ENCODE results near the gene GRM5.
"Not testable (repeated sequence)": the region's sequence is repeated elsewhere in the genome, so short reads cannot be mapped to it uniquely, and the experiment has no call there.

The GRM5 gene

DNA sequence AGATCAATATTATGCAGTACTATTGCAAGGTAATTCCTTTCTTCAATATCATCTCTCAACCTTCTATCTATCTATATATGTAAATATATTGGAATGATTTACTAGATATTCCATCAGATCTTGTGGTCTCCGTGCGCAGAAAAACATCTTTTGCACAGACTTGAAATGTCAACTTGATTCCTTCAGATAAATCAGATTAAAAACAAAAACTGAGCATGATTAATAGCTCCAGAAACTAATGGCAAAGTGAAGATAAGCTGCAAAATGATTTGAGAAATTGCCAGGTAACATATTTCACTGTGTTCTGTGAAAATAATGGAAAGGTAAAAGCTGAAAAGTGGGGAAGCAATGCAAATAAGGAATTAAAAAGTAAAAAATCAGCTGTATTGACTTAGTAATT lies 528.2 kb downstream of the GRM5 start:
- DNase-seq (ENCODE audit: low read depth): no peak

DNA sequence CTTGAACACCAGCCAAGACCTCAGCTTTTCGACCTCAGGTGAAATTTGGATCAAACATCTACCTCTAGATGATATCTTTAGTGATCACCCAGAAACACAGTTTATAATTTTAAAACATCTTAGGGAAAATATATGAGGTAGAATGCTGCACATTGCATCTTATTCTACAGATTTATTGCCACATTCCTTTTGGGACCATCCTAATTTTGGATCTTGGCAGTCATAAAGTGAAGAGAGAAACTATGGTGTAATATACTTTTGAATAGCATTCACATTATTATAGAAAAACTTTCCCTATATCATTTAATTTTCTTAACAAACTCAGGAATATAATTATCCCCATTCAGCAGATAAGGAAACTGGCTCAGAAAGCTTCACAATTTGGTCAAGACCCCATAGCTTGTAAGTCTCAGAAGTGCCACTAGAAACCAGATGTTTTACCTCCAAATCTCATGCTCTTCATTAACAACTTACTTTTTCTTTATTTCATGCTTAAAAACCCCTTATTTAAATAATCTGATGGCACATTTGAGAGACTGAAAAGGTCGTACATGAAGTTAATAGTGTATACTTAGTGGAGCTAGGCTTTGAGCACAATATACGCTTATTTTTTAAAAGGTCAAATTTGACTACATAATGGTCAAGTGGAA lies 529.0 kb downstream of the GRM5 start:
- DNase-seq (ENCODE audit: low read depth): no peak

DNA sequence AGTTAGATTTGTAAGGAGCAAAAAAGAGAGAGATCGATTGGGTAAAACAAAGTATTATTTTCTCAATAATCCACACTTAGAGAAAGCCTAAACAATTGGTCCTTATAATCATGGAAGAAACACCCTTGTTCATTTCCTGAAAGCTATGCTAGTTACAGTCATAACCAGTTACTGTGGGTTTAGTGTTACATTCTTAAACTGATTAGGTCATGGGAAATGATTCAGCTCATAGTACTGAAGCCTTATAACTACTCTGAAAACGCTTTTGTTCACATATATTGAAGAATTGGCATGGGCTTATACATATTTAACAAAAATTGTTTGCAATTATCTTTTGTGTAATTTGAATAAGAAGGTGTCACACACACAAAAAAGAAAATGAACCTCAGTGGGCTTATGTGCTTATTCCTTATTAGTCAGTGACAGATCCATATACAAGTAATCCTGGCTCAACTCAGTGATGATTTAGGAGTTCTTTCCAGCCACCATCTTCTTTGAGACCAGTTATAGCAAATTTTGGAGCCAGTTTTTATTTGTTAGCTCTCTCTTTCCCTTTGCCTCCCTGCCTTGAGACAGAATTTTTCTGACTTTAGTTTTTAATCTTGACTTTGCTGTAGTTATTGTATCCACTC lies 529.8 kb downstream of the GRM5 start:
- DNase-seq (ENCODE audit: low read depth): no peak

DNA sequence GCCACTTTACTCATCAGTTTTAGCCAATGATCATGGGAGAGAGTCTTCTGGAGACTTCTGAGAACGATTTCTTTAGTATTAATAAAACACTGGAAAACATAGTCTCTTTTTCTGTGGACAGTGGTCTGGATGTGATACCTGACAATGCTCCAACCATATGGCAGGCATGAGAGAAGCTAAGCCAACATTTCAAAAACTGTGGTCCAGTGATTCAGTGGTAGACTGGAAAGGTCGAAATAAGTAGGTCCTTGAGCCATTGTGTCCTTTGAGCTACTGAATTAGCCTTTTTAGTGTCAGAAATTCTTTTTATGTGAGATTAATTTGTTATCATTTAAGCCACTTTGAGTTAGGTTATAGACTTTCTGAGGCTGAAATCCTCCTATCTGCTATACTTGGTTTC lies 530.5 kb downstream of the GRM5 start:
- DNase-seq (ENCODE audit: low read depth): no peak

GRCh38 chr11:88534706-88535105 lies 531.1 kb downstream of the GRM5 start:
- not testable (repeated sequence) for DNase-seq (ENCODE audit: low read depth)

GRCh38 chr11:88534185-88534584 lies 531.6 kb downstream of the GRM5 start:
- DNase-seq (ENCODE audit: low read depth): no peak

GRCh38 chr11:88533001-88533400 lies 532.8 kb downstream of the GRM5 start:
- DNase-seq (ENCODE audit: low read depth): no peak

GRCh38 chr11:88531831-88532230 lies 534.0 kb downstream of the GRM5 start:
- DNase-seq (ENCODE audit: low read depth): no peak

DNA sequence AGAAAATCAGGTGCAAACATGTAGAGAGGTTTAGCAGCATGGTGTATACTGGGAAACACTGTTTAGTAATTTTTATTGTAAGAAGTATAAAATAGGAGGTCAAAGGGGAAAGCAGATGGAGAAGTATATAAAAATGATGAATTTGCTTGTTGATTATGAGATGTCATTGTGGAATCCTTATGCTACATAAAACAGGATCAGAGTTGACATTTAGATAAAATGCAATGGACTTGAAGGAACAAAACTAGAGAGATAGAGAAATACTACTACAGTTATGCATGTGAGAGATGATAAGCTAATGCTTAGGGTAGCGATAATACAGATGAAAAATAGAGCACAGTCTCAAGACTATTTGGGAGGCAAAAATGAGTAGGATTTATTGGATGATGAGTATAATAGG lies 536.4 kb downstream of the GRM5 start:
- DNase-seq (ENCODE audit: low read depth): no peak

DNA sequence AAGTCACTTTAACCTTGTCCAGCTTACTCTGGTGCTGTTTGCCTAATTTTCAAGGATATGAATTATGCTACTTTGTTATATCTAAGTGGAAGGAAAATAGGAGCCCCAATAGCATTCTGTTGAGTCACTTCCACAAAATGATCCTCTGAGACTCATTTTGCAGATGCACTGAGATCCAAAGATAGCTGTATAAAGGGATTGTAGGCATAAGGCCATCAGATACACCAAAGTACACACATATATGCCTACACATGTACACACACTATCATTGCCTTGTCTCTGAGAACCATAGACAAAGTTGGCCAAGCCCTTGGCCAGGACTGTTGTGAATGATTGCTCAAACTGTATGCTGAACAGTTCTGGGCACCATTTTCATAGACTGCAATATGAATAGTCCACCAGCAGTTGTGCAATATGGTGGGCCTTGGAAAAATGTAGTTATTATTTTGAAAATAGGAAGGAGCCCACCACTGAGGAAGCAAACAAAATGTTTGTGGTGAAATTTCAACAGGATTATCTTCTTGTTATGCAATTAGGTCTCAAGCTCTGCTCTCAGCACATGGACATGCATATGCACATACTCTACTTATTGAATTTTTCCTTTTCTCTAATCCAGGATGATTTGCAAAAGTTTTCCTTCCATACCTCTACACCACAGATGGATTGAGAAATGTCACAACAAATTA lies 542.3 kb downstream of the GRM5 start:
- no peak for DNase-seq (ENCODE audit: low read depth)

- DNase-seq (ENCODE audit: low read depth): no peak
These were observed 543.0 kb downstream of the GRM5 start for GRCh38 chr11:88522624-88523385.

- no peak for DNase-seq (ENCODE audit: low read depth)
These were observed 544.0 kb downstream of the GRM5 start for GRCh38 chr11:88521799-88522201.

GRCh38 chr11:88521399-88521798 lies 544.4 kb downstream of the GRM5 start:
- no peak for DNase-seq (ENCODE audit: low read depth)

DNA sequence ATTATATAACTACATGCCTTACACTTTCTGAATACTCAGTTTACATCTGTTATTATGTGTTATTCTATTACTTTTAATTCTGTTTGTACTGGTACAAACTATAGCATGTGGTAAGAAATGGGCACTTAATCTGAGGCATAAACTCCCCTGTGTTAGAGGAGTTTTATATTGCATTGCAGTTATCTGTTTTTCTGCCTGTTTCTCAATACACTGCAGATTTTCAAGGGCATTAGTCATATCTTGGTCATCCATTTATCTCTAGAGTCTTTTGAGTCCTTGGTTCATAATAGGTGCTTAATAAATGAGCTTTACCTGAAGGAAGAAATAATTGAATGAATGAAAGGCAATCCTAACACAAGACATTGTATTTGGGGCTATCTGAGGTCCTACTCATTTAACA lies 545.4 kb downstream of the GRM5 start:
- DNase-seq (ENCODE audit: low read depth): no peak

GRCh38 chr11:88515002-88515401 lies 550.8 kb downstream of the GRM5 start:
- no peak for DNase-seq (ENCODE audit: low read depth)

- no peak for DNase-seq (ENCODE audit: low read depth)
These were observed 554.8 kb downstream of the GRM5 start for GRCh38 chr11:88511006-88511405.

- DNase-seq (ENCODE audit: low read depth): no peak
These were observed 556.8 kb downstream of the GRM5 start for GRCh38 chr11:88508759-88509581.

GRCh38 chr11:88508418-88508758 lies 557.4 kb downstream of the GRM5 start:
- no peak for DNase-seq (ENCODE audit: low read depth)

DNA sequence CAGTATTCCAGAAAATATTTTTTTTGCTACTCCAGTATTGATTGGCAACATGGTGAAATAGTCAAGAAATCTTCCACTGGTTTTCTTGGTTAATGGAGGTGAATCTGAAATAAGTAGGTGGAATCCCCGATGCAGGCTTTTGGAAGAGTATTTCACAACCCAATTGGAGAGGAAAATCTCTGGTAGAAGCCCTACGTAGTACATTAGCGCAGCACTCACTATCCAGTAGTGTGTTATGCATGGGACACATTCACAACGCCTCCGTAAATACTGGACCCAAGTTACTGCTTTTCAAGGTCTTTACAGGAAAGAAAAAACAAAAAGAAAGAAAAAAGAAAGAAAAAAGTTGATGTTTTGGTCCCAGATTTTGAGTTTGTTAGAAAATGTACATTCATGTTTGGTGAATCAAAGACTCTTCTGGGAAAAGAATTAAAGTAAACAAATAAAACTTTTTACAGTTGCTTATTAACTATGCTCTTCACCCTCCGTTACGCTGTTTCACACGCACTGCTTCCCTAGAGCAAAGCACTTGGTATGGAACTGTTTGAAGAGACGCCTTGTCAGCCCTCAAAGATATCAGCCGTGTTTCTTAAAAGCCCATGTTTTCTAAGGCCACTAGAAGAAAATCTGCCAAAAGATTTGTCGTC lies 557.9 kb downstream of the GRM5 start:
- no peak for DNase-seq (ENCODE audit: low read depth)

DNA sequence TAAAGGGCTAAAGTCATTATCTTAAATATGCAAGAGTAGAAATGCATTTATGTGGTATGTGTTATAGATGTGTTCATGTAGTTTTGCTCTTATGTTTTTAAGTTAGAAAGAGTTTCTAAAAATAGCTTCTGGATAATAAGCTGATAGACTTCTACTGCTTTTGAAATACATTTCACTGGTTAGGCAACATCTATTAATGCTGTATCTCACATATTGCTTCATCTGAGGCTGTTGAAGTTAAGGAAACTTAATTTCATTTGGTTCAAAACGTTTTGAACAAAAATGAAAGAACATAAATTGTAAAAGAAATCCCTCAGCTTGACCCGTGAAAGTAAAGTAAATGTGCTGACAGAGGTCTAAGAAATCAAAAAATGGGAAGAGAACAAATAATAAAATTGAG lies 564.2 kb downstream of the GRM5 start:
- no peak for DNase-seq (ENCODE audit: low read depth)

- DNase-seq (ENCODE audit: low read depth): no peak
These were observed 569.9 kb downstream of the GRM5 start for GRCh38 chr11:88495836-88496235.

- no peak for DNase-seq (ENCODE audit: low read depth)
These were observed 570.9 kb downstream of the GRM5 start for GRCh38 chr11:88494848-88495247.
